ENCODE results near the gene USF2.

GRCh38 chr19:35241417-35241816 is 27.3 kb upstream of the USF2 start:
- TF ChIP-seq TEAD4 (IDR thresholded peaks at IDR 0.05) (no peak), EGR1 (IDR thresholded peaks at IDR 0.05) (no peak), CREB1 (IDR thresholded peaks at IDR 0.05; ENCODE audit: low read depth) (no peak), CEBPB (IDR thresholded peaks at IDR 0.05) (no peak), RAD21 (IDR thresholded peaks at IDR 0.05; ENCODE audit: low read depth) (no peak)

Measured in Ishikawa (cell line).